H1 (cell line): Measurements from ENCODE around the gene GOLGA7B. TPM values are rescaled to one million over a fixed set of nuclear protein-coding genes. Genes with fewer than 3 reads are reported as not detected.

Source experiments
- CTCF ChIA-PET: fragments of 300-600 bp; sonication (Branson Sonifier 250); formaldehyde crosslinking; loops from one replicate; lab custom pipeline; 2021; ENCODE audit not compliant: partially characterized antibody; lab: Charles Lee
- POLR2A ChIA-PET: fragments of 300-600 bp; sonication (Branson Sonifier 250); formaldehyde crosslinking; loops from one replicate; lab custom pipeline; 2021; ENCODE audit warnings: inconsistent platforms; ENCODE audit not compliant: partially characterized antibody; lab: Charles Lee
- DNase-seq, 2 experiments: peaks; one replicate each; pipeline versions ENCODE4 v3.0.0 to v3.0.0-alpha.2; 2010 to 2022; ENCODE audit warnings: low spot score in 2 of 2, low read depth in 1 of 2, mixed read lengths in 1 of 2
- FAIRE-seq: peaks from 2 replicates; lab custom pipeline; 2011; peaks lifted over from hg19 to GRCh38; lab: Jason Lieb, UNC
- H2AFZ ChIP-seq: 2 replicates; pipeline ENCODE4 v1.8.1; 2012; ENCODE audit warnings: low read length, inconsistent platforms
- H2AK5ac ChIP-seq: 2 replicates; pipeline ENCODE4 v1.6.1; 2013; ENCODE audit warnings: low read depth, low read length
- H2BK120ac ChIP-seq: replicated peaks from 2 replicates; pipeline ENCODE3; 2013; ENCODE audit warnings: low read depth, low read length, inconsistent platforms
- H2BK12ac ChIP-seq: 2 replicates; pipeline ENCODE4 v1.6.1; 2013; ENCODE audit warnings: low read depth, low read length
- H2BK15ac ChIP-seq: 2 replicates; pipeline ENCODE4 v1.6.1; 2013; ENCODE audit warnings: low read length
- H2BK20ac ChIP-seq: 2 replicates; pipeline ENCODE4 v1.6.1; 2013; ENCODE audit warnings: low read length
- H2BK5ac ChIP-seq: 2 replicates; pipeline ENCODE4 v1.6.1; 2013; ENCODE audit warnings: low read depth, low read length
- H3K14ac ChIP-seq: 2 replicates; pipeline ENCODE4 v1.6.1; 2013; ENCODE audit warnings: inconsistent platforms; ENCODE audit not compliant: insufficient read length
- H3K18ac ChIP-seq: 2 replicates; pipeline ENCODE4 v1.6.1; 2013; ENCODE audit warnings: low read length; ENCODE audit errors: extremely low read depth
- H3K23ac ChIP-seq: 2 replicates; pipeline ENCODE4 v1.6.1; 2013; ENCODE audit warnings: inconsistent platforms; ENCODE audit not compliant: insufficient read length
- H3K23me2 ChIP-seq: 2 replicates; pipeline ENCODE4 v1.6.1; 2013; ENCODE audit warnings: low read depth, low read length
- H3K27ac ChIP-seq: 2 replicates; pipeline ENCODE4 v1.6.1; 2011; ENCODE audit warnings: low read depth, low read length, inconsistent platforms
- H3K27me3 ChIP-seq, 4 experiments: replicated peaks in 1 of 4; 1 replicate in 1 of 4; 2 replicates in 3 of 4; pipeline versions ENCODE4 v1.6.1 to v1.8.1; 2011 to 2013; ENCODE audit warnings: low read length in 3 of 4, mild to moderate bottlenecking in 3 of 4, inconsistent platforms in 2 of 4, mixed read lengths in 2 of 4, moderate library complexity in 1 of 4; ENCODE audit not compliant: control insufficient read depth in 3 of 4, insufficient read depth in 3 of 4; ENCODE audit errors: extremely low read depth in 1 of 4
- H3K36me3 ChIP-seq, 4 experiments: 2 replicates each; pipeline versions ENCODE4 v1.6.1 to v1.8.1; 2011 to 2013; ENCODE audit warnings: mild to moderate bottlenecking in 4 of 4, low read length in 3 of 4, moderate library complexity in 2 of 4, control low read depth in 1 of 4, inconsistent platforms in 1 of 4; ENCODE audit not compliant: insufficient read depth in 4 of 4, control insufficient read depth in 2 of 4
- H3K4ac ChIP-seq: replicated peaks from 2 replicates; pipeline ENCODE3; 2013; ENCODE audit warnings: low read length, low read depth, mixed read lengths, inconsistent platforms; ENCODE audit not compliant: insufficient read length
- H3K4me1 ChIP-seq, 4 experiments: replicated peaks in 1 of 4; 1 replicate in 1 of 4; 2 replicates in 3 of 4; pipeline versions ENCODE4 v1.6.1 to v1.8.1; 2011 to 2013; ENCODE audit warnings: low read length in 3 of 4, inconsistent platforms in 2 of 4, mixed read lengths in 1 of 4; ENCODE audit not compliant: insufficient read depth in 4 of 4, control insufficient read depth in 3 of 4
- H3K4me2 ChIP-seq, 2 experiments: 2 replicates each; pipeline versions ENCODE4 v1.6.1 to v1.8.1; 2011 to 2013; ENCODE audit warnings: low read depth in 2 of 2, low read length in 2 of 2, control low read depth in 1 of 2, inconsistent platforms in 1 of 2, mild to moderate bottlenecking in 1 of 2; ENCODE audit not compliant: insufficient read depth in 1 of 2
- H3K4me3 ChIP-seq, 4 experiments: fragments of 200-600, 300-600 bp in 1 of 4; sonication (generic), shearing (Covaris generic), sonication (Bioruptor Twin) in 1 of 4; 2 replicates each; pipeline versions ENCODE4 v1.5.1 to v1.8.1; 2011 to 2016; ENCODE audit warnings: low read length in 4 of 4, low read depth in 3 of 4, control low read depth in 2 of 4, inconsistent platforms in 2 of 4, mild to moderate bottlenecking in 2 of 4, mixed read lengths in 1 of 4, moderate library complexity in 1 of 4; ENCODE audit not compliant: insufficient read depth in 2 of 4; ENCODE audit errors: extremely low read depth in 1 of 4
- H3K56ac ChIP-seq: replicated peaks from 2 replicates; pipeline ENCODE3; 2013; ENCODE audit warnings: low read depth, mild to moderate bottlenecking, mixed read lengths, low read length, inconsistent platforms; ENCODE audit not compliant: insufficient read length
- H3K79me1 ChIP-seq: 2 replicates; pipeline ENCODE4 v1.6.1; 2013; ENCODE audit warnings: low read depth, low read length, control low read depth
- H3K79me2 ChIP-seq, 2 experiments: 2 replicates each; pipeline versions ENCODE4 v1.6.1 to v1.8.1; 2012 to 2013; ENCODE audit warnings: low read length in 2 of 2, mild to moderate bottlenecking in 2 of 2, inconsistent platforms in 1 of 2; ENCODE audit not compliant: insufficient read depth in 2 of 2, control insufficient read depth in 1 of 2
- H3K9ac ChIP-seq, 4 experiments: replicated peaks in 1 of 4; 1 replicate in 1 of 4; 2 replicates in 3 of 4; pipeline versions ENCODE4 v1.6.1 to v1.8.1; 2011 to 2013; ENCODE audit warnings: low read depth in 3 of 4, low read length in 3 of 4, control low read depth in 2 of 4, mild to moderate bottlenecking in 2 of 4, moderate library complexity in 2 of 4, inconsistent platforms in 1 of 4; ENCODE audit errors: extremely low read depth in 1 of 4
- H3K9me3 ChIP-seq, 2 experiments: 2 replicates each; pipeline versions ENCODE4 v1.6.1 to v1.8.1; 2012 to 2013; ENCODE audit warnings: mild to moderate bottlenecking in 2 of 2, moderate library complexity in 2 of 2, control low read depth in 1 of 2, inconsistent platforms in 1 of 2, low read depth in 1 of 2, low read length in 1 of 2, mixed read lengths in 1 of 2; ENCODE audit not compliant: insufficient read depth in 2 of 2
- H4K20me1 ChIP-seq, 2 experiments: replicated peaks in 1 of 2; 2 replicates each; pipeline versions ENCODE3 to v1.8.1; 2011 to 2013; ENCODE audit warnings: inconsistent platforms in 2 of 2, low read length in 2 of 2, mild to moderate bottlenecking in 1 of 2; ENCODE audit not compliant: insufficient read depth in 2 of 2, control insufficient read depth in 1 of 2
- H4K5ac ChIP-seq: 2 replicates; pipeline ENCODE4 v1.6.1; 2013; ENCODE audit warnings: low read length, low read depth, mixed read lengths, inconsistent platforms; ENCODE audit not compliant: insufficient read length
- H4K8ac ChIP-seq: 2 replicates; pipeline ENCODE4 v1.8.0; 2013; ENCODE audit warnings: mild to moderate bottlenecking, moderate library complexity, low read length, inconsistent platforms; ENCODE audit not compliant: insufficient read depth; ENCODE audit errors: extremely low read depth
- H4K91ac ChIP-seq: replicated peaks from 2 replicates; pipeline ENCODE3; 2013; ENCODE audit warnings: low read length, mixed read lengths, inconsistent platforms; ENCODE audit not compliant: insufficient read length
- ASH2L ChIP-seq: fragments of 200-600, 300-600 bp; sonication (generic); IDR thresholded peaks from one replicate; pipeline ENCODE4 v1.7.1; 2017; ENCODE audit warnings: low read length
- ATF3 ChIP-seq: IDR thresholded peaks from 2 replicates; pipeline ENCODE4 v1.6.1; 2011; ENCODE audit warnings: low read depth, mild to moderate bottlenecking, low read length; ENCODE audit not compliant: insufficient read depth
- CREB1 ChIP-seq: IDR thresholded peaks from 2 replicates; pipeline ENCODE4 v1.6.1; 2012; ENCODE audit warnings: inconsistent platforms
- EGR1 ChIP-seq: IDR thresholded peaks from 2 replicates; pipeline ENCODE4 v1.6.1; 2011; ENCODE audit warnings: low read depth, low read length, borderline replicate concordance
- FOSL1 ChIP-seq: IDR thresholded peaks from 2 replicates; pipeline ENCODE4 v1.6.1; 2011; ENCODE audit warnings: mild to moderate bottlenecking, low read depth, low read length, moderate library complexity; ENCODE audit not compliant: insufficient read depth
- HDAC2 ChIP-seq, 2 experiments: fragments of 300-600 bp in 1 of 2; sonication (generic) in 1 of 2; IDR thresholded peaks; 2 replicates each; pipeline ENCODE4 v1.6.1; 2011 to 2012; ENCODE audit warnings: low read depth in 2 of 2, low read length in 2 of 2, mild to moderate bottlenecking in 2 of 2, moderate library complexity in 2 of 2, borderline replicate concordance in 1 of 2, inconsistent platforms in 1 of 2
- KDM5A ChIP-seq: fragments of 200-600 bp; IDR thresholded peaks from 2 replicates; pipeline ENCODE4 v1.7.1; 2012; ENCODE audit warnings: mild to moderate bottlenecking, low read length, inconsistent platforms, mixed read lengths
- SAP30 ChIP-seq: fragments of 300-600 bp; sonication (generic); IDR thresholded peaks from 2 replicates; pipeline ENCODE4 v1.7.1; 2012; ENCODE audit warnings: low read length, moderate library complexity, mild to moderate bottlenecking, inconsistent platforms; ENCODE audit not compliant: insufficient read depth, insufficient replicate concordance
- YY1 ChIP-seq: IDR thresholded peaks from 2 replicates; pipeline ENCODE4 v1.6.1; 2011; ENCODE audit warnings: low read depth, mild to moderate bottlenecking, low read length
- WGBS, 2 experiments: shearing (Covaris generic) in 1 of 2; methylation state at CpG; one replicate each; pipeline versions ENCODE4 v1.1.6 to v1.1.7; 2013 to 2015; ENCODE audit warnings: low lambda C conversion rate in 2 of 2, mixed read lengths in 2 of 2, inconsistent platforms in 1 of 2, low coverage in 1 of 2, missing lambda C conversion rate in 1 of 2; ENCODE audit not compliant: insufficient replicate concordance in 2 of 2, insufficient coverage in 1 of 2, insufficient read length in 1 of 2; ENCODE audit errors: extremely low coverage in 1 of 2, missing lambda C conversion rate in 1 of 2; 5-methylcytosine and 5-hydroxymethylcytosine counted together
- polyA plus RNA-seq, 7 experiments: library from polyadenylated mRNA; depleted of rRNA in 3 of 7; stranded (reverse) in 5 of 7; unstranded in 2 of 7; fragments of >200 nt in 5 of 7; fragments of 200-250 nt in 2 of 7; gene quantifications; 1 replicate in 5 of 7; 2 replicates in 1 of 7; 4 replicates in 1 of 7; pipeline versions ENCODE4 v1.2.1 to v1.2.3, GENCODE V29; 2011 to 2013; ENCODE audit warnings: missing spikeins in 2 of 7, mixed read lengths in 2 of 7
- total RNA-seq: library from RNA; stranded (reverse); fragmentation: NEBNext Ultra II Directional; extraction: Animal tissue kit (Norgen Biotek cat#: 25700); gene quantifications from 2 replicates; pipeline ENCODE4 v1.2.1, GENCODE V29; 2021

Gene GOLGA7B
- total and polyA plus RNA-seq, 2 of the 8 experiments (the other 6 are each of a cell fraction or from before 2014, with no cell fraction given): 0.04 to 0.14 TPM

DNA sequence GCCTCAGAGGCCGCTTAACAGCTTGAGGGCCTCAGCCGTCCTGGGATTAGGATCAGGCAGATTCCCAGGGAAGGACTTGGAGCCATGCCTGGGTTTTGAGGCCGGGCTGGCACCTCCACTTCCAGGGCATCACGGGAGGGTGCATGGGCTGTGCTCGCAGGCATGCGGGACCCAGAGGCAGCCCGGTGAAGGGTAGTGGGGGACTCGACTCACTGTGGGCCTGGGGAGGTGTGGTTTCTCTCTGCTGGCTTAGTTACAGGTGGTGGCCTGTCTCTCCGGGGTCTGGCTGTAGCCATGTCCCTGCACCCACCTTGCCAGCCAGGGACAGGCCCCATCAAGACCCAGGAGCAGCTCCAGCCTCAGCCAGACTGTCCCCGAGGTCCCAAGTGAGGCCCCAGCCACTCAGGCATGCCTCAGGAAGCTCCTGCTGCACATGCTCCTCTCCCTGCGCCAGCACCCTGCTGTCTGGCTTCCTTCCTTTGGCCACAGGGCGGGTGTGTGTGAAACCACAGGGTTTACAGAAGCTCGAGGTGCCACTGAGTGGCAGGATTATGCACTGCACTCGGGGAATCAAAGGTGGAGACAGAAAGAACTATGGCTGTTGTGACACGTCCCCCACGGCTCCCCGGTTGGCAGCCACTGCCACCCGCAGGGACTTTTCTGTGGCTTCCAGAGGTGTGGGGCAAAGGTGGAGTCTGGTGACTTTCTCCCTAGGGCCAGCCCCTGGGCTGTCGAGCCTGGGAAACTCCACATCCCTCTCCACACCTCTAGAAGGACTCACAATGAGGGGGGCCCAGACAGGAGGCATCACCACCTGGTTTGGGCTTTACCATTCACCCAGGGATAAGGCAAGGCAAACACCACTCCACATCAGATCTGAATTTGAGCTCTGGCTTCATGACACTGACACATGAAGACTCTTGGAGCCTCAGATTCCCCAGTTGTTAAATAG lies 19.7 kb downstream of the GOLGA7B start:
- Histone ChIP-seq H3K4me3 (no peak overlapping the region), H3K27ac (no peak overlapping the region; the same call in 1 of the 2 replicates), H3K14ac (no peak overlapping the region), H2BK15ac (peak overlapping the region; percentile 74; the same call in 1 of the 2 replicates), H3K27me3 (no peaks in the 10 kb centered on the region), H3K4ac (peak overlapping the region; percentile 19), H3K79me2 (no peaks in the 10 kb centered on the region), H3K23ac (no peak overlapping the region), H4K8ac (no peak overlapping the region), H2BK120ac (no peak overlapping the region), H2BK20ac (peak overlapping the region; percentile 77; the same call in 1 of the 2 replicates), H2AK5ac (no peak overlapping the region), H3K4me1 (peaks cover 4 to 22% (median 9%) of the 10 kb centered on the region in 4 experiments), H3K56ac (no peak overlapping the region), H2AFZ (no peak overlapping the region), H3K9ac (no peak overlapping the region), H2BK5ac (peak overlapping the region; percentile 4; the same call in 1 of the 2 replicates), H4K5ac (no peak overlapping the region), H2BK12ac (peak overlapping the region; percentile 45; the same call in 1 of the 2 replicates), H3K18ac (peak overlapping the region; percentile 25; the same call in 1 of the 2 replicates), H3K9me3 (no peaks in the 10 kb centered on the region), H3K4me2 (no peak overlapping the region), H3K36me3 (no peaks in the 10 kb centered on the region), H3K23me2 (0 out of 2 replicates have a peak, but pooled peaks cover 1% of the 10 kb centered on the region), H3K79me1 (no peaks in the 10 kb centered on the region), H4K20me1 (no peaks in the 10 kb centered on the region), H4K91ac (peak overlapping the region; percentile 91)
- FAIRE-seq (no peak), DNase-seq (peak in 1 of 2 experiments; percentile 71)
- 70% methylated on average over 19 of the region's 19 CpGs; no CpG with 5 or more reads in 1 of the 2 experiments for WGBS, 2 experiments
- POLR2A ChIA-PET: interaction anchor here (1.0 to 1.5 kb wide), 4 partner anchors 18 to 108 kb away, joined by 3 to 6 read pairs (median 3); no protein-coding TSS in a partner anchor
- CTCF ChIA-PET: interaction anchor here (0.6 to 14.5 kb wide), 36 partner anchors 8 to 1457 kb away, joined by 3 to 236 read pairs (median 6); partner anchors contain the start of gene GOLGA7B
- 0 out of 2 replicates have a peak, but pooled peaks have one; percentile 51 for TF ChIP-seq YY1
- no peak for TF ChIP-seq SAP30
- TF ChIP-seq HDAC2 (IDR thresholded peaks at IDR 0.05; ENCODE audit: borderline replicate concordance in 1 of 2, low read depth in 2 of 2, low read length in 2 of 2): no peak
- TF ChIP-seq KDM5A: no peak
- no peak for TF ChIP-seq ATF3
- TF ChIP-seq FOSL1: no peak
- 0 out of 2 replicates have a peak, but pooled peaks have one; percentile 19 for TF ChIP-seq CREB1
- TF ChIP-seq ASH2L: no peak
- peak; percentile 82 for TF ChIP-seq EGR1
